Parathyroid adenoma (tissue), 2 donors: ENCODE data around the gene RGS6.
A peak's percentile ranks its signal among the peaks of the same experiment; 100 is the strongest.

Experiments
- H2AFZ ChIP-seq: fragments of 300-600 bp; sonication (generic); one replicate; pipeline ENCODE4 v1.7.0; 2017; ENCODE audit warnings: antibody characterized with exemption, mild to moderate bottlenecking
- H3K27ac ChIP-seq: fragments of 300-600 bp; sonication (generic); one replicate; pipeline ENCODE4 v1.7.0; 2017
- H3K27me3 ChIP-seq: fragments of 300-600 bp; sonication (generic); one replicate; pipeline ENCODE4 v1.7.0; 2017; ENCODE audit warnings: low read length; ENCODE audit not compliant: control insufficient read depth, insufficient read depth
- H3K36me3 ChIP-seq: fragments of 300-600 bp; sonication (generic); one replicate; pipeline ENCODE4 v1.7.0; 2017; ENCODE audit warnings: low read length; ENCODE audit not compliant: control insufficient read depth, insufficient read depth
- H3K4me1 ChIP-seq: fragments of 300-600 bp; sonication (generic); one replicate; pipeline ENCODE4 v1.7.0; 2017; ENCODE audit warnings: control low read depth
- H3K4me2 ChIP-seq: fragments of 300-600 bp; sonication (generic); one replicate; pipeline ENCODE4 v1.7.0; 2017; ENCODE audit warnings: low read length
- H3K4me3 ChIP-seq: fragments of 300-600 bp; sonication (generic); one replicate; pipeline ENCODE4 v1.7.0; 2017; ENCODE audit warnings: low read depth, low read length
- H3K79me2 ChIP-seq: fragments of 300-600 bp; sonication (generic); one replicate; pipeline ENCODE4 v1.7.0; 2017; ENCODE audit warnings: control low read depth
- H3K9ac ChIP-seq: fragments of 300-600 bp; sonication (generic); one replicate; pipeline ENCODE4 v1.7.0; 2017; ENCODE audit warnings: mild to moderate bottlenecking
- H3K9me3 ChIP-seq: fragments of 300-600 bp; sonication (generic); one replicate; pipeline ENCODE4 v1.7.0; 2017; ENCODE audit warnings: low read length; ENCODE audit not compliant: control insufficient read depth
- TF ChIP-seq, protein P1 (sequence below): fragments of 300-600 bp; sonication (generic); IDR thresholded peaks from one replicate; pipeline ENCODE4 v1.7.0; 2017; ENCODE audit warnings: antibody characterized with exemption, mild to moderate bottlenecking
- donor health status: primary hyperparathyroidism.

The RGS6 gene

DNA sequence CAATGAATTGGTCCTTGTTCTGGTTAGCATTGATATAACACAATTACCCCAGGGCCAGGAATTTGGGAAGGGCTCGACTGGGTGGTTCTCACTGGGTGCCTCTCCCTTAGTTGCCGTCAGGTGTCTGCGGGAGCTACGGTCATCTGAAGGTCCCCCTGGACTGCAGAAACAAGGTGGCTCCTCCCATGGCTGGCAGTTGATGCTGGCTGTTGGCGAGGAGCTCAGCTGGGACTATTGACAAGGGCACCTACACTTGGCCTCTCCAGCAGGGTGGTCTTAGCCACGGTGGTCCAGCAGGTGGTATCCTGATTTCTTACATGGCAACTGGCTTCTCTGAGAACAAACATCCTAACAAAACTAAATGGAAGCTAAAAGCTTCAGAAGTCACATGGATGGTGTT lies 41.0 kb upstream of the RGS6 start:
- H3K27me3 ChIP-seq, result no peaks in the 10 kb centered on the region
- TF ChIP-seq, protein P1, sequence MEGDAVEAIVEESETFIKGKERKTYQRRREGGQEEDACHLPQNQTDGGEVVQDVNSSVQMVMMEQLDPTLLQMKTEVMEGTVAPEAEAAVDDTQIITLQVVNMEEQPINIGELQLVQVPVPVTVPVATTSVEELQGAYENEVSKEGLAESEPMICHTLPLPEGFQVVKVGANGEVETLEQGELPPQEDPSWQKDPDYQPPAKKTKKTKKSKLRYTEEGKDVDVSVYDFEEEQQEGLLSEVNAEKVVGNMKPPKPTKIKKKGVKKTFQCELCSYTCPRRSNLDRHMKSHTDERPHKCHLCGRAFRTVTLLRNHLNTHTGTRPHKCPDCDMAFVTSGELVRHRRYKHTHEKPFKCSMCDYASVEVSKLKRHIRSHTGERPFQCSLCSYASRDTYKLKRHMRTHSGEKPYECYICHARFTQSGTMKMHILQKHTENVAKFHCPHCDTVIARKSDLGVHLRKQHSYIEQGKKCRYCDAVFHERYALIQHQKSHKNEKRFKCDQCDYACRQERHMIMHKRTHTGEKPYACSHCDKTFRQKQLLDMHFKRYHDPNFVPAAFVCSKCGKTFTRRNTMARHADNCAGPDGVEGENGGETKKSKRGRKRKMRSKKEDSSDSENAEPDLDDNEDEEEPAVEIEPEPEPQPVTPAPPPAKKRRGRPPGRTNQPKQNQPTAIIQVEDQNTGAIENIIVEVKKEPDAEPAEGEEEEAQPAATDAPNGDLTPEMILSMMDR, result no peak
- no peak overlapping the region for H3K4me3 ChIP-seq
- H3K79me2 ChIP-seq, result no peaks in the 10 kb centered on the region
- no peak overlapping the region for H2AFZ ChIP-seq
- H3K27ac ChIP-seq, result no peak overlapping the region
- no peak overlapping the region for H3K9ac ChIP-seq
- H3K4me1 ChIP-seq, result no peaks in the 10 kb centered on the region
- no peak overlapping the region for H3K4me2 ChIP-seq
- no peaks in the 10 kb centered on the region for H3K36me3 ChIP-seq
- no peaks in the 10 kb centered on the region for H3K9me3 ChIP-seq

DNA sequence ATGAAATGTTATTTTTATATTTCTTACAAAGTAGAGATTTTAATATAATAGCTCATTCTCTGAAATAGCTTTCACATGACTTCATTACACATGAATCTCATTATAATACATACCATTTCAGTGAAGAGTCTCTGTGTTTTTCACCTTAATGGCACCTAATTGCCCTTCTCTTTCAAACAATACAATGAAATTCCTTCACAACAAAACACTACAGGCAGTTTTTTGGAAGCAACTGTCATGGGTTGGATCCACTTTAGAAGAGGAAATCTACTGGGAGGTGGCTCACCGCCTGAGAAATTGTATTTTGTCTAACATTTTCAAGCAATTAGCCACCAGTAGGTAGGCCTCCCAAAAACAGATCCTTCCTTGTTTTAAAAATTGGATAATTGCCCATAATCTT lies 40.3 kb upstream of the RGS6 start:
- H2AFZ ChIP-seq, result no peak overlapping the region

DNA sequence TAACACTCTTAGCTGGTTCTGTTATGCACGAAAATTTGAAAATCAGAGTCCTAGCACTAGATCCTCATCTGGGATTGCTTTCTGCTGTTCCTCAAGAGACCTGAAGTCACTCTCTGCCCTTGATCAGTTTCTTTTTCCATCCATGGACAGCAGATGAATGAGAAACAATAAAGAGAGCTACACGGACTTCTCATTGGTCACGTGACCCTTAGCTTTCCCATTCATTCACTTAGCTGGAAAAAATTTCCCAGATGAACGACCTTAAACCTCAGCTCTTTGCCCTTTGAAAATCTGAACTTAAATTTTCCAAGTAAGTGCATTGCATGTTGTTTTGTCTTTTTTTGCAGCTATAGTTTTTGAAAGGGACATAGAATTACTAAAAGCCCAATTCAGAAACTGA lies 27.2 kb upstream of the RGS6 start:
- H3K27me3 ChIP-seq, result no peaks in the 10 kb centered on the region
- no peak overlapping the region for H3K27ac ChIP-seq
- H3K9ac ChIP-seq, result no peak overlapping the region
- TF ChIP-seq, protein P1, result no peak
- H2AFZ ChIP-seq, result no peak overlapping the region
- no peak overlapping the region for H3K4me2 ChIP-seq
- no peak overlapping the region for H3K4me3 ChIP-seq
- no peaks in the 10 kb centered on the region for H3K9me3 ChIP-seq
- no peaks in the 10 kb centered on the region for H3K36me3 ChIP-seq
- H3K4me1 ChIP-seq, result no peaks in the 10 kb centered on the region
- H3K79me2 ChIP-seq, result no peaks in the 10 kb centered on the region

More for the DNA sequence above, 40.3 kb upstream of the RGS6 start:
- H3K36me3 ChIP-seq, result no peaks in the 10 kb centered on the region
- H3K27me3 ChIP-seq, result no peaks in the 10 kb centered on the region
- no peak overlapping the region for H3K9ac ChIP-seq
- TF ChIP-seq, protein P1, result no peak
- H3K9me3 ChIP-seq, result no peaks in the 10 kb centered on the region
- H3K27ac ChIP-seq, result no peak overlapping the region
- H3K4me1 ChIP-seq, result no peaks in the 10 kb centered on the region
- no peaks in the 10 kb centered on the region for H3K79me2 ChIP-seq
- no peak overlapping the region for H3K4me2 ChIP-seq
- H3K4me3 ChIP-seq, result no peak overlapping the region

DNA sequence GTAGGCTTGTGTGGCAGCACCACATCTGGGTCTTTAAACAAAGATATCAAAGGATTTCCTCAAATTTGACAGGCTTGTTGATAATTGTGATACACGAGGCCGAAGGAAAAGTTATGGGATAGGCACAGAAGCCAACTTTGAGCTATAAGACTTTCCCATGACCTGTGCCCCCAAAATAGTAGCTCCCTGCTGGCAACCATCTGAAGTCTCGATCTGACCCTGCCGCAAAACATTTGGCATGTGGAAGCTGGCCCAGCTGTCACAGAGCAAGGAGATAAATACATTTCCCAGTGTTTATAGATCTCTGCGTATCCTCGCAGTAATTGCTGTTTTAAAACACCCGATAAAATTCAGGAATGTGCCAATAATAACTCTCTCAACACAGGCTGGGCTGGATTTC lies 26.4 kb upstream of the RGS6 start:
- Histone ChIP-seq H3K27ac (no peak overlapping the region), H2AFZ (no peak overlapping the region), H3K9me3 (no peaks in the 10 kb centered on the region), H3K36me3 (no peaks in the 10 kb centered on the region), H3K4me3 (no peak overlapping the region), H3K79me2 (no peaks in the 10 kb centered on the region), H3K4me1 (no peaks in the 10 kb centered on the region), H3K9ac (no peak overlapping the region), H3K4me2 (no peak overlapping the region), H3K27me3 (no peaks in the 10 kb centered on the region)
- TF ChIP-seq, protein P1, result no peak

DNA sequence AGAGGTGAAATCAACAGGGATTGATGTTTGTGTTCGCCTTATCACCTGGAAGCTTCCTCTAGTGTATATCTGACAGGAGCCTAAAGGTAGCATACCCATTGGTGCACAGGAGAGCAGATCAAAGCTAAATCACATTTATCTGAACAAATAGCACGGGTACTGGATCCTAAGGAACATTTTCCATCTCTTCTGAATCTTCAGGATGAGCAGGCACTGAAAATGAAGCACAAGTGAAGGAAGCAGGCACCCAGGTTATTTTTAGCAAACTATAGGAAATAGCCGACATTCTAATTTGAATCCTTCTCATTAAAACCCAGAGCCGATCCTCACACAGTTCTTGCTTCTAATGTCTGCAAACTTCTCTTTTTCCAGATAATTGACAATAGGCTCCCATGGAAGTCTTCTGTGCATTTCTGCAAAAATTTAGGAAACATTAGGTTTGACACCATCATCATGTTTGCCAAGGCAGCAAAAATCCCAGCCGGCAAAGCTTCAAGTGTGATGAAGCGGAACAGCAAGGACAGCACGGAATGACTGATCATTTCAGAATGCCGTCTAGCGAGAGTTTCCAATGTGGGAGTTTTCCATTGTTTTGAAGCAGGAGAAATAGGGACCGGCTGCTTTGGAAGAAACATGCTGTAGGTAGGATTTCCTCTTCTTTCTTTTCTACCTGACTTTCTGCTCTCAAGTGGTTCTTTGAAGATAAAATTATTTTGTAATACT lies 24.3 kb upstream of the RGS6 start:
- TF ChIP-seq, protein P1, result no peak
- no peaks in the 10 kb centered on the region for H3K4me1 ChIP-seq
- H3K36me3 ChIP-seq, result no peaks in the 10 kb centered on the region
- H3K9ac ChIP-seq, result no peak overlapping the region
- H3K27me3 ChIP-seq, result no peaks in the 10 kb centered on the region
- H3K79me2 ChIP-seq, result no peaks in the 10 kb centered on the region
- H3K4me2 ChIP-seq, result peak overlapping the region; percentile 26
- H3K9me3 ChIP-seq, result no peaks in the 10 kb centered on the region
- H2AFZ ChIP-seq, result no peak overlapping the region
- no peak overlapping the region for H3K27ac ChIP-seq
- no peak overlapping the region for H3K4me3 ChIP-seq
